Left kidney (tissue), 2 donors: Measurements from ENCODE around the gene PLEKHJ1. TPM values are rescaled to one million over a fixed set of nuclear protein-coding genes. Genes with fewer than 3 reads are reported as not detected.

Experiments
- DNase-seq: peaks from one replicate; pipeline ENCODE4 v3.0.0-alpha.2; 2013
- polyA plus RNA-seq: library from polyadenylated mRNA; unstranded; fragments of 120-200 nt; gene quantifications from one replicate; pipeline ENCODE4 v1.2.1, GENCODE V29; 2013; ENCODE audit not compliant: insufficient read length

Gene PLEKHJ1
- polyA plus RNA-seq, 1 donor = 56.2 TPM

GRCh38 chr19:2271234-2272103, 35.3 kb upstream of the PLEKHJ1 start:
- DNase-seq = no peak

DNA sequence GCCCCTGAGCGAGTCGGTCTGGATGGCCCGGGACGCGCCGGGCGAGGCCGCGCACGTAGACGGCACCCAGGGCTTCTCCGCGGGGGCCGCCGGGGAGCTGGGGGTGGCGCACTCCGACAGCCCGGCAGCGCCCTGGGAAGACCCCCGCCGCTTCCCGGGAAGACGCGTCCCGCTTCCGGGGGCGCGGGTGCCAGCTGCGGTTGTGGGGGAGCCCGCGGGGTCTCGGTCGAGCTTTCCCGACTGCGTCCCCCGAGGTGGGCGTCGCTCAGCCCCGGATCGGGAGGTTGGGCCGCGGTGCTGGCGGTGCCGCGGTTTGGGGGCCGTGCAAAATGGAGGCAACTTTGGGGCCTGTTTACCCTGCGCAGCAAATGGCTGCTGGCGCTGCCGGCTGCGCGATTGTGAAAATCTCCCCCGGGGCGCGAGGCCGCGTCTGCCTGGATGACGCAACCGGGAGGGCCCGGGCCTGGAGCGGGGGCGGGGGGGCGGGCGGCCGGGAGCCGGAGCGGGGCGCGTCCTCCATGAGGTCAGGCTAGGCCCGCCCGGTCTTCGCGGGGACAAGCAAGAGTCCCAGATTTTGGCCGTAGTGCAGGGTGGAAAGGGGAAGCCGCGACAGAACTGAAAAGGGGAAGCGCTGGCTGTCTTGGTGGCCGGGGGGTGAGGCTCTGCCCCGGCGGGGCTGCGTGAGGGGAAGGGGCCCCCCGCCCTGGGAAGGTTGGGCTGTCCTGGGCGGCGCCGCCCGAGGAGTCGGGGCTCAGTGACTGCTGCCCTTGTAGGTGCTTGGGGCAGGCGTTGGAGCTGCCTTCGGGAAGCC, 34.5 kb upstream of the PLEKHJ1 start:
- no peak for DNase-seq

DNA sequence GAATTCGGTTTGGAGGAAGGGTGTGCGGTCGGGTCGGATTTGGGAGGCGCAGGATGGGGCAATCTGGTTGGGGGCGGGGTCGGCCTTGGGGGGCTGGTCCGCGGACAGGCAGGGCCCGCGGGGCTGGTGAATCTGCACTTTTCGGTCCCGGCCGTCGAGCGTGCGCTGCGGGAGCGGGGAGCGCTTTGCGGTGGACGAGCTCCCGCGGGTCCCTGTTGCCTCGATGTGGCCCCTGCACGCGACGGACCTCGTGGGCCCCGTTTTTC, 34.0 kb upstream of the PLEKHJ1 start:
- no peak for DNase-seq

DNA sequence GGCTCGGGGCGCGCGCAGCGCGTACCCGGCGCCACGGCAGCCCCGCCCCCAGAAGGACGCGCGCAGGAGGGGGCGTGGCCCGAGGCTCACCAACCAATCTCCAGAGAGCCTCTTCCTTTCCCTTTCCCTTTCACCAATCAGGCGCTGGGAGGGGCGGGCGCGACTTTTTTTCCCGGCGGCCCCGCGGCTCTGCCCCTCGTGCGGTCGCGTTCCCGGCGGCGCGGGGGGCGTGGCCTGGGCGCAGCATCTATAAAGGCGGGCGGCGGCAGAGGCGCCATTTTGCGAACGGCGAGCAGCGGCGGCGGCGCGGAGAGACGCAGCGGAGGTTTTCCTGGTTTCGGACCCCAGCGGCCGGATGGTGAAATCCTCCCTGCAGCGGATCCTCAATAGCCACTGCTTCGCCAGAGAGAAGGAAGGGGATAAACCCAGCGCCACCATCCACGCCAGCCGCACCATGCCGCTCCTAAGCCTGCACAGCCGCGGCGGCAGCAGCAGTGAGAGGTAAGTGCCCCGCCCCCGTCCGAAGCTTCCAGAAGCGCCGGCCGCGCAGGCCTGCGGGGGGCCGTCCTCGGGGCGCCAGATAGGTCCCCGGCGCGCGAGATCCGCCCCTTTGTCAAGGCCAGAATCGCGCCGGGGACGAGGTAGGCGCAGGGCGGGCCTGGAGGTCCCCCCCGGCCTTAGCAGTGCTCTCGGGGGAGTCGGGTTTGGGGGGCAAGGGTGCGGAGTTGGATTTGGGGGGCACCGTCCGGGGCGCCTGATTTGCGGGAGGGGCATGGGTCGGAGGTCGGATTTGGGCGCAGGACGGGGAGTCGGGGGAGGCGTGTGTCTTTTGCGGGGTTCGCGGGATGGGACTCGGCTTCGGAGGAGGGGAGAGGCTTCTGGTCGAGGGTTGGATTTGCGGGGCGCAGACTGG, 33.4 kb upstream of the PLEKHJ1 start:
- peak; percentile 96 for DNase-seq

- DNase-seq = no peak
Measured at GRCh38 chr19:2268861-2269243, 32.7 kb upstream of the PLEKHJ1 start.

- DNase-seq = no peak
Measured at GRCh38 chr19:2268480-2268830, 32.3 kb upstream of the PLEKHJ1 start.

DNA sequence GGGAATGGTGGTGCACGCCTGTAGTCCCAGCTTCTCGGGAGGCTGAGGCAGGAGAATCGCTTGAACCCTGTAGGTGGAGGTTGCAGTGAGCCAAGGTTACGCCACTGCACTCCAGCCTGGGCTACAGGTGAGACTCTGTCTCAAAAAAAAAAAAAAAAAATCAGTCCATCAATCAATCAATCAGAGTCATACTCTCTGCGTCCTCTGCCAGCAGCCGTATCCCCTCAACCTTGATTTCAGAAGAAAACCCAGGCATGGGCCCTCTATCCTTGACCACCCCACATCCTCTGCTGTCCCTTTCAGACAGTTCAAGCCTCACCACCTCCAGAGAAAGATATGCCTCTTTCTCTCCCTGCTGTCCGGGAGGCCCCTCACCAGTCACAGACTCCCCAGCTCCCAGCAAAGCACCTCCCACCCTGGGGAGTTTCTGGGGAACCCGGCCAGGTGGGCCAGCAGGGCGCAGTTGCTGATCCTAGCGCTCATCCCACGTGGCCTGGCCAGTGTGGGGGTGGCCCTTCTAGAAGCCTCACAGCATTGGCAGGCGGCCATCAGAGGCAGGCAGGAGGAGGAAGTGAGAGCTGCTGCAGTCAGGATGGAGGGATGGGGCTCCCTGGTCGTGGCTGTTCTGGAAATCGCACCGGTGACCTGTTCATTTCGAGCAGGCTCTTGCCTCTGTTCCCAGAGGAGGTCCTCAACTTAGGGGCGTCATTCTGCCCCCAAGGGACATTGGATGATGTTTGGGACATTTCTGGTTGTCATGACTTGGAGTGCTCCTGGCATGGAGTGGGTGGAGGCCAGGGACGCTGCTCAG, 30.3 kb upstream of the PLEKHJ1 start:
- DNase-seq = no peak

GRCh38 chr19:2261438-2262172, 25.5 kb upstream of the PLEKHJ1 start:
- DNase-seq = no peak

DNA sequence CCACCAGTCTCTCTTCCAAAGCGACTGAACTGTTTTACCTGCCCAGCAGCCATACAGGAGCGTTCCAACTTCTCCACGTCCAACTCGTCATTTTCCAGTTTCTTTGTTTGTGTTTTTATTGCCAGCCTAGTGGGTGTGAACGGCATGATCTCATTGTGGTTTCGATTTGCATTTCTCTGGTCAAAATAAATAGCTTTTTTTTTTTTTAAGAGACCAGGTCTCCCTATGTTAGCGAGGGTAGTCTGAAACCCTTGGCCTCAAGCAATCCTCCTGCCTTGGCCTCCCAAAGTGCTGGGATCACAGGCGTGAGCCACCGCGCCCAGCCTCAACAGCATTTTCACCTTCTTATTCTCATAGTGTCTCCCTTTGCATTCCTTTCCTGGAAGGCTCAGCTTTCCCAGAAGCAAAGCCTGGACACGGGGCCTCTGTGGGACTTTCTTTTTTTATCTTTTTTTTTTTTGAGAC, 24.2 kb upstream of the PLEKHJ1 start:
- DNase-seq = no peak

GRCh38 chr19:2259336-2259735, 23.2 kb upstream of the PLEKHJ1 start:
- no peak for DNase-seq

DNA sequence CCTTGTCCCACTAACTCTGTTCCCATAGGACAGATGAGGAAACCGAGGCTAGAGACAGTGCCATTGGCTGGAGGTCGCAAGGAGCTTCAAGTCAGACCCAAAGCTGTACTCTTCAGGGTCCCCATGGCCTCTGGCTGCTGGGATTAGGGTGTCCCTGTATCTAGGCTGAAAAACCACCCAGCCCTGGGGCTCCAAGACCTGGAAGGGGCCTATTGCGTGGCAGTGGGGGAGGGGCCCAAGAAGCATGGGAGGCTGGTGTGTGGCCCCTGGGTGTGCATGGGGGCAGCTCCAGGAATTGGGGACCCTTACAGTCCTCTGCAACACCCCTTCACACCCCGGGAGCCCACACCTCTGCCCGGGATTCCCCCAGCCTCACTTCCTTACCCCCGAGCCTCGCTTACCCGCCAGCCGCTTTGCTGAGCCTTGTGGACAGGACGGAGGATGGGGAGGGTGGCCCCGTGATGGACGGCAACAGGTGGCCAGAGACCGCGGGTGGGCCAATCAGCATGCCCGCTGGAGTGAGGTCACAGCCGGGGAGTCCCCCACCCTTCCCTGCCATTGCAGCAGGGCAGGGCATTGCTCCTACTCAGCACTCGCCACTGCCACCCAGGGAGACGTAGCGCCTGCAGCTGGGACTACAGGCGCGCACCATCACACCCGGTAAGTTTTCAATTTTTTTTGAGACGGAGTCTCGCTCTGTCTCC, 20.0 kb upstream of the PLEKHJ1 start, which contains the start of gene JSRP1:
TSS of gene JSRP1 (minus strand) at position 436 of the 704 bp plus-strand sequence. CDS start 1,103 bp downstream, outside the sequence.
- DNase-seq = no peak

DNA sequence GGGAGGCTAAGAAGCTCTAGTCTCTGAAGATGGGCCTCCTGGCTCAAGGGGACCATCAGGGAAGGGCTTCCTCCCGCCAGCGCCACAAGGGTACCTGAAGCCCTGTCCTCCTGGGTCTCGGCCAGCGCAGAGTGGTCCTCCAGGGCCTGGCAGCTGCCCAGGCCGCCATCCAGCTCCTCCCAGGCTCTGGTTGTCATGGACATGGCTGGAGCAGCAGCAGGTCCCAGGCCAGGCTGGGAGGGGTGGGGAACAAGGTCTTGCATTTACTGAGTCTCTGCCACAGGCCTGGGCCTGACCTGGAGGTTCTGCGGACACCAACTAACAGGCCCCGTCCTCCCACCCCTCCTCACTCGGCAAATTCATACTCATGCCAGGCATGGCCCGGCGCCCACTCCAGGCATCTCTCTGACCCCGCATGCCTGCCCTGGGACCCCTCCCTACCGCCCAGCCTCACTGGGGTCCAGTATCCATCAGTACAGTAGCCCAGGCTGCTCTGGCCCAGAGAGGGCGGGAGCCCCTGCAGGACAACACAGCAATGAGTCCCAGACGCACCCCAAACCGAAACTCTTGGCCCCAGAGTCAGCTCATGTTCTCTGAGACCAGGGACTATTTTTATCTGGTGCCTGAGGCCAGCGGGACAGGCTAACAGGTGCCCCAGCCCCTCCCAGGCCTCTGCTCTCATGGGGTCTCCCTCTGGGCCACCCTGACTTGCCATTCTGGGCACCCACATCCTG, 19.1 kb upstream of the PLEKHJ1 start:
- DNase-seq = no peak

DNA sequence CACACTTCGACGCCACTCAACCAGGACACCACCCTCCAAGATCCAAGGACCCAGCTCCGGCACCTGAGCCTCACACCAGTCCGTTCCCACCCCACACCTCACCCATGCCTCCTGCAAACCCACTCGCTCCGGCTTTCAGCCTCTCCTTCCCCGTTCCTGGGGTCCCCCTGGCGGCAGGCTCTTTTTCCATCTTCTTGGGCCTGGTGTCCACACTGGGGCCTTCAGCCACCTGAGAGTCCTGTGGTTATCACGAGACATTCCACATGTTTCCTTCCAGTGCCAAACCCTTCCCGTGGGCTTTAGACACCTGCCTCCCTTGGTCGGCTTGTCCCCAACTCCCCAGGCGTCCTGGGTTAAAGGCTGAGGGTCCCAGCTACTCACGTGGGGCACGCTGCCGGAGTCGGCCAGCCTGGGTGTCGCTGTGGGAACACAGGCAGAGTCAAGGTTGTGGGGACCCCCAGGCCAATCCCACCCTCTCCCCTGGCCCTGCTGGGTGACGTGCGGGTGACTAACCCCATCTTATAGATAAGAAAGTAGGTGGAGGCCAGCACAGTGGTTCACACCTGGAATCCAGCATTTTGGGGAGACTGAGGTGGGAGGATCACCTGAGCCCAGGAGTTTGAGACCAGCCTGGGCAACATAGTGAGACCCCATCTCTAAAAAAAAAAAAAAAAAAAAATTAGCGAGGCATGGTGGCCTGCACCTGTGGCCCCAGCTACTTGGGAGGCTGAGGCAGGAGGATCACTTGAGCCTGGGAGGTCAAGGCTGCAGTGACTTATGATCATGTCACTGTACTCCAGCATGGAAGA, 18.1 kb upstream of the PLEKHJ1 start:
- DNase-seq = no peak

GRCh38 chr19:2253106-2254063, 17.3 kb upstream of the PLEKHJ1 start:
- no peak for DNase-seq

GRCh38 chr19:2252797-2253105, 16.6 kb upstream of the PLEKHJ1 start:
- DNase-seq = no peak

- no peak for DNase-seq
Measured at GRCh38 chr19:2252055-2252796, 16.1 kb upstream of the PLEKHJ1 start.
